ENCODE measurements around the gene PIK3C2B.
"Not testable (repeated sequence)": the region's sequence is repeated elsewhere in the genome, so short reads cannot be mapped to it uniquely, and the experiment has no call there.

The PIK3C2B gene

GRCh38 chr1:204491655-204492054 lies 3.0 kb downstream of the PIK3C2B start:
- TF ChIP-seq CTCF (IDR thresholded peaks at IDR 0.05; ENCODE audit: control insufficient read depth, insufficient read depth, low read depth, low read length, missing control alignments): no peak
- no peak overlapping the region for H3K4me3 ChIP-seq (ENCODE audit: control insufficient read depth, low read depth, low read length)
- no peak for DNase-seq (ENCODE audit: low read depth)

GRCh38 chr1:204487256-204487615 lies 7.4 kb downstream of the PIK3C2B start:
- DNase-seq (ENCODE audit: low read depth): no peak
- TF ChIP-seq CTCF (IDR thresholded peaks at IDR 0.05; ENCODE audit: control insufficient read depth, insufficient read depth, low read depth, low read length, missing control alignments): no peak
- no peak overlapping the region for H3K4me3 ChIP-seq (ENCODE audit: control insufficient read depth, low read depth, low read length)

- not testable (repeated sequence) for H3K4me3 ChIP-seq (ENCODE audit: control insufficient read depth, low read depth, low read length); DNase-seq (ENCODE audit: low read depth)
Observed at GRCh38 chr1:204486513-204487255, 7.9 kb downstream of the PIK3C2B start.

GRCh38 chr1:204483791-204484190 lies 10.8 kb downstream of the PIK3C2B start:
- DNase-seq (ENCODE audit: low read depth): no peak
- TF ChIP-seq CTCF (IDR thresholded peaks at IDR 0.05; ENCODE audit: control insufficient read depth, insufficient read depth, low read depth, low read length, missing control alignments): no peak
- H3K4me3 ChIP-seq (ENCODE audit: control insufficient read depth, low read depth, low read length): no peak overlapping the region

- TF ChIP-seq CTCF (IDR thresholded peaks at IDR 0.05; ENCODE audit: control insufficient read depth, insufficient read depth, low read depth, low read length, missing control alignments): no peak
- H3K4me3 ChIP-seq (ENCODE audit: control insufficient read depth, low read depth, low read length): no peak overlapping the region
- no peak for DNase-seq (ENCODE audit: low read depth)
Observed at GRCh38 chr1:204480515-204480914, 14.1 kb downstream of the PIK3C2B start.

GRCh38 chr1:204479387-204480136 lies 15.0 kb downstream of the PIK3C2B start:
- TF ChIP-seq CTCF (IDR thresholded peaks at IDR 0.05; ENCODE audit: control insufficient read depth, insufficient read depth, low read depth, low read length, missing control alignments): no peak
- no peak overlapping the region for H3K4me3 ChIP-seq (ENCODE audit: control insufficient read depth, low read depth, low read length)
- no peak for DNase-seq (ENCODE audit: low read depth)

- no peak overlapping the region for H3K4me3 ChIP-seq (ENCODE audit: control insufficient read depth, low read depth, low read length)
- DNase-seq (ENCODE audit: low read depth): no peak
- no peak for TF ChIP-seq CTCF (IDR thresholded peaks at IDR 0.05; ENCODE audit: control insufficient read depth, insufficient read depth, low read depth, low read length, missing control alignments)
Observed at GRCh38 chr1:204478921-204479320, 15.7 kb downstream of the PIK3C2B start.
